Heart right ventricle (tissue), 16 donors: ENCODE measurements around the gene CD40. TPM values are rescaled to one million over a fixed set of nuclear protein-coding genes. Genes with fewer than 3 reads are reported as not detected.

Experiments
- ATAC-seq, 8 donors: fragments of 200-7000 bp; cut with Tn5 transposase; one replicate each; pipeline ENCODE4 v1.9.1; 2020; ENCODE audit warnings: mild to moderate bottlenecking in 8 of 8, moderate library complexity in 8 of 8, moderate number of reproducible peaks in 1 of 8
- DNase-seq, 2 donors: peaks; one replicate each; pipeline ENCODE4 v3.0.0-alpha.2; 2020
- H3K27ac ChIP-seq, 10 donors: fragments of 200-600 bp; sonication (generic) in 2 of 10; one replicate each; pipeline versions ENCODE4 v1.5.0 to v1.8.0; 2020 to 2022; ENCODE audit warnings: mild to moderate bottlenecking in 3 of 10
- H3K27me3 ChIP-seq, 7 donors: fragments of 200-600 bp; one replicate each; pipeline ENCODE4 v1.8.0; 2021 to 2022; ENCODE audit warnings: mild to moderate bottlenecking in 2 of 7
- H3K36me3 ChIP-seq, 9 donors: fragments of 200-600 bp; sonication (generic) in 1 of 9; one replicate each; pipeline versions ENCODE4 v1.5.0 to v1.8.0; 2020 to 2022; ENCODE audit warnings: mild to moderate bottlenecking in 2 of 9
- H3K4me1 ChIP-seq, 9 donors: fragments of 200-600 bp; sonication (generic) in 1 of 9; one replicate each; pipeline versions ENCODE4 v1.5.0 to v1.8.0; 2020 to 2022; ENCODE audit warnings: mild to moderate bottlenecking in 4 of 9
- H3K4me3 ChIP-seq, 10 donors: fragments of 200-600 bp; sonication (generic) in 2 of 10; one replicate each; pipeline versions ENCODE4 v1.5.0 to v1.8.0; 2020 to 2022; ENCODE audit warnings: mild to moderate bottlenecking in 7 of 10, moderate library complexity in 2 of 10
- H3K9me3 ChIP-seq, 11 donors: fragments of 200-600 bp in 10 of 11; sonication (generic) in 2 of 11; one replicate each; pipeline versions ENCODE4 v1.5.0 to v1.8.0; 2013 to 2022; ENCODE audit warnings: mild to moderate bottlenecking in 2 of 11, control low read depth in 1 of 11, moderate library complexity in 1 of 11
- WGBS, 2 donors: extraction: QIAGEN DNeasy Blood & Tissue Kit; methylation state at CpG; one replicate each; pipeline ENCODE4 v1.1.7; 2013; ENCODE audit warnings: inconsistent platforms in 1 of 2; 5-methylcytosine and 5-hydroxymethylcytosine counted together
- intact Hi-C, 10 donors: fragments of 100-400 bp; cut with DNase I; formaldehyde crosslinking; loops; one replicate each; pipeline versions ENCODE4 v1.11.1 to v1.14.2; 2022
- polyA plus RNA-seq, 2 donors: library from polyadenylated mRNA; stranded (reverse); fragments of 200-250 nt; gene quantifications; one replicate each; pipeline ENCODE4 v1.2.3, GENCODE V29; 2013
- total RNA-seq, 10 donors: library from RNA; stranded (reverse); fragmentation: NEBNext Ultra II Directional in 3 of 10; extraction: Animal tissue kit (Norgen Biotek cat#: 25700) in 3 of 10; gene quantifications; one replicate each; pipeline versions ENCODE4 v1.2.1 to v1.2.4, GENCODE V29; 2021 to 2023
- TF ChIP-seq, protein P1 (sequence below), 9 donors: fragments of 200-600 bp; sonication (generic) in 2 of 9; IDR thresholded peaks; one replicate each; pipeline versions ENCODE4 v1.5.0 to v1.8.0; 2021 to 2022; ENCODE audit warnings: antibody characterized with exemption in 9 of 9, mild to moderate bottlenecking in 5 of 9, moderate library complexity in 1 of 9
- donor health status: Arrhythmogenic right ventricular cardiomyopathy.
- donor health status: ischemic (EF 13 %, LVEDD 7.1; RV severe dilation, severe dysfunction).
- donor health status: healthy with polysubstance abuse.
- donor health status: DM: no; HTN: yes; CAD: no.
- donor health status: DM: no; HTN: no; CAD: no.
- donor health status: ischemic (EF 25% LVEDD 6.9; RV normal size, moderate dysfunction).
- donor health status: ischemic (EF 25% LVEDD 5.7; RV mildly dilated, moderate dysfunction).
- donor health status: healthy.
- donor health status: DM: yes; HTN: yes; CAD: no.
- donor health status: Ischemic cardiomyopathy.
- donor health status: ischemic (EF 35%, LVEDD 5.7; RV mildly dilated, moderate dysfunction).
- donor health status: nonischemic (EF 11% LVEDD 7.7; RV severe dilation, severe dysfunction).
- donor health status: DM: yes; HTN: yes; CAD: no.
- donor health status: PGD.
- donor health status: ischemic (EF 29% LVEDD 5.4; RV normal size, mild dysfunction).
- donor health status: nonischemic (EF 23%, LVEDD 6.1; RV moderate dilation, normal function).

Gene CD40
- total and polyA plus RNA-seq, 12 donors = 2.6 to 25.0 (median 7.2) TPM

- no peaks in the 10 kb centered on the region for H3K9me3 ChIP-seq
- H3K27ac ChIP-seq = no peak overlapping the region
- DNase-seq (no peak), ATAC-seq (no peak)
- TF ChIP-seq, protein P1, sequence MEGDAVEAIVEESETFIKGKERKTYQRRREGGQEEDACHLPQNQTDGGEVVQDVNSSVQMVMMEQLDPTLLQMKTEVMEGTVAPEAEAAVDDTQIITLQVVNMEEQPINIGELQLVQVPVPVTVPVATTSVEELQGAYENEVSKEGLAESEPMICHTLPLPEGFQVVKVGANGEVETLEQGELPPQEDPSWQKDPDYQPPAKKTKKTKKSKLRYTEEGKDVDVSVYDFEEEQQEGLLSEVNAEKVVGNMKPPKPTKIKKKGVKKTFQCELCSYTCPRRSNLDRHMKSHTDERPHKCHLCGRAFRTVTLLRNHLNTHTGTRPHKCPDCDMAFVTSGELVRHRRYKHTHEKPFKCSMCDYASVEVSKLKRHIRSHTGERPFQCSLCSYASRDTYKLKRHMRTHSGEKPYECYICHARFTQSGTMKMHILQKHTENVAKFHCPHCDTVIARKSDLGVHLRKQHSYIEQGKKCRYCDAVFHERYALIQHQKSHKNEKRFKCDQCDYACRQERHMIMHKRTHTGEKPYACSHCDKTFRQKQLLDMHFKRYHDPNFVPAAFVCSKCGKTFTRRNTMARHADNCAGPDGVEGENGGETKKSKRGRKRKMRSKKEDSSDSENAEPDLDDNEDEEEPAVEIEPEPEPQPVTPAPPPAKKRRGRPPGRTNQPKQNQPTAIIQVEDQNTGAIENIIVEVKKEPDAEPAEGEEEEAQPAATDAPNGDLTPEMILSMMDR (IDR thresholded peaks at IDR 0.05) = no peak
- H3K4me1 ChIP-seq = peaks cover 0 to 8% (median 0%) of the 10 kb centered on the region in 9 donors
- H3K4me3 ChIP-seq = no peak overlapping the region
- no peaks in the 10 kb centered on the region for H3K36me3 ChIP-seq
- intact Hi-C loops = no loop called here
- H3K27me3 ChIP-seq = peaks cover 0 to 94% (median 79%) of the 10 kb centered on the region in 7 donors
- 75 to 80% methylated on average over 3 of the region's 3 CpGs for WGBS, 2 donors
Observed at GRCh38 chr20:46104262-46104661, 13.9 kb upstream of the CD40 start.

GRCh38 chr20:46107061-46107460 lies 11.1 kb upstream of the CD40 start:
- Histone ChIP-seq H3K9me3 (no peaks in the 10 kb centered on the region), H3K4me1 (peaks cover 0 to 25% (median 0%) of the 10 kb centered on the region in 9 donors), H3K27ac (no peak overlapping the region), H3K27me3 (peaks cover 0 to 75% (median 53%) of the 10 kb centered on the region in 7 donors), H3K36me3 (no peaks in the 10 kb centered on the region), H3K4me3 (no peak overlapping the region)
- 61 to 63% methylated on average over 6 of the region's 6 CpGs for WGBS, 2 donors
- TF ChIP-seq, protein P1 (IDR thresholded peaks at IDR 0.05) = no peak
- no peak for DNase-seq
- ATAC-seq = no peak
- intact Hi-C loops = no loop called here

GRCh38 chr20:46108435-46108841 lies 9.7 kb upstream of the CD40 start:
- H3K4me3 ChIP-seq = no peak overlapping the region
- TF ChIP-seq, protein P1 (IDR thresholded peaks at IDR 0.05) = no peak
- H3K4me1 ChIP-seq = peaks cover 0 to 26% (median 0%) of the 10 kb centered on the region in 9 donors
- ATAC-seq (no peak), DNase-seq (no peak)
- peak overlapping the region in 1 of 10 donors; percentile 26 for H3K27ac ChIP-seq
- intact Hi-C loops = no loop called here
- H3K36me3 ChIP-seq = no peaks in the 10 kb centered on the region
- WGBS, 2 donors = 65 to 73% methylated on average over 5 of the region's 5 CpGs
- H3K27me3 ChIP-seq = peaks cover 0 to 74% (median 41%) of the 10 kb centered on the region in 7 donors
- H3K9me3 ChIP-seq = no peaks in the 10 kb centered on the region

GRCh38 chr20:46108976-46109375 lies 9.1 kb upstream of the CD40 start:
- H3K36me3 ChIP-seq = no peaks in the 10 kb centered on the region
- peaks cover 0 to 70% (median 41%) of the 10 kb centered on the region in 7 donors for H3K27me3 ChIP-seq
- no peak overlapping the region for H3K4me3 ChIP-seq
- TF ChIP-seq, protein P1 (IDR thresholded peaks at IDR 0.05) = no peak
- no peaks in the 10 kb centered on the region for H3K9me3 ChIP-seq
- peak overlapping the region in 1 of 10 donors; percentile 26 for H3K27ac ChIP-seq
- H3K4me1 ChIP-seq = peaks cover 0 to 26% (median 0%) of the 10 kb centered on the region in 9 donors
- WGBS, 2 donors = 86 to 88% methylated on average over 14 of the region's 14 CpGs
- no peak for ATAC-seq
- no peak for DNase-seq
- intact Hi-C loops = no loop called here
